Hippocampal formation (tissue), 2 donors: ENCODE measurements around the gene APOM.
A peak's percentile ranks its signal among the peaks of the same experiment; 100 is the strongest.

Source experiments
- DNase-seq, 2 donors: peaks; one replicate each; lab custom pipeline; 2025; lab: John Stamatoyannopoulos, UW

APOM gene

DNA sequence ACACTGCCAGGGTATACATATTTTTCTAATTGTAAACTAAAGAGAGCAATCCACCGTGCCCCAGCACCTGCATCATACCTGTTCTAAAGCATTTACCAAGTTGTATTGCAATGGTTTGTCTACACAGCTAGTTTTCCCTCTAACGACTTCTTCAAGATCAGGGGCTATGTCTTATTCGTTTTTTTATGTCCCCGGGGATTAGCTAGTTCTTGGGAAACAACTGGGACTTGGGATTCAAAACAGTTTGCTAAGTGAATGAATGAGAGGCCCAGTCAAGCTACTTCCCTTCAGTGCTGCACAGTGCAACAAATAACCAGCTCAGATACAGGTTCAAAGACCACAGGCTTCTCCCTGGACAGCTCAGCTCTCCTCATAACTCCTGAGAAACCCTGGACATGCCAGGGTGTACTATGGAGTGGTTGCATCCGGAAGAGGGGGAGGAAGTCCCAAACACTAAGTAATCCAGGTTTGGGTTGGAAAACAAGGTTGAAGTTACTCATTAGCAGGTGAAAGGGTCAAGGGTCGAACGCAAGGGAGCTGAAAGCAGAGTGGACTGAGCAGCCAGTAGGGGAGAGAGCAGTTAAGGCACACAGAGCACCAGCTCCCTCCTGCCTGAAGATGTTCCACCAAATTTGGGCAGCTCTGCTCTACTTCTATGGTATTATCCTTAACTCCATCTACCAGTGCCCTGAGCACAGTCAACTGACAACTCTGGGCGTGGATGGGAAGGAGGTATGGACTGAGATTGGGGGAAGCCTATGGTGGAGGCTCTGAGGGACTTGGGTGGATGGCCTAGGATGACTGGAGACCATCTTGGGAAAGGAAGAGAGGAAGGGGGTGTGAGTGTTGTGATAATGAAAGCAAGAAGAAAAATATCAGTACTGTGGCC is at the start of gene APOM:
APOM (plus strand) TSS at position 546 of the 889 bp plus-strand sequence; CDS start at position 619, 73 bp downstream.
- no peak for DNase-seq

DNA sequence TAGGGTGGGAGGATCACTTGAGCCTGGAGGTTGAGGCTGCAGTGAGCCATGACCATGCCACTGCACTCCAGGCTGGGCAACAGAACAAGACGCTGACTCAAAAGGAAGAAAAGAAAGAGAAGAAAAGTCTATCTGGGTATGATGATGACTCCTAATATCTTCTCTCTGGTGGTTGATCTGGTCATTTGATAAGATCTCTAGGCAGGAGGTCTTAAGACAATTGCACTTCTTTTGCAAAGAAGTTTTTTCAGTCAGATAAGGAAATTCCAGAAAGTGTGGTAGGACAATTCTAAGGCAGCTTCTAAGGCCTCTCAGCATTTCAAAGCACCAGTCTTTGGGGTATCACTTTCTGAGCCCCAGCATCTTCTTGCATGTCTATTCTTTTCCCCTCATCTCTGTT is 48.4 kb upstream of the APOM start:
- DNase-seq: no peak

DNA sequence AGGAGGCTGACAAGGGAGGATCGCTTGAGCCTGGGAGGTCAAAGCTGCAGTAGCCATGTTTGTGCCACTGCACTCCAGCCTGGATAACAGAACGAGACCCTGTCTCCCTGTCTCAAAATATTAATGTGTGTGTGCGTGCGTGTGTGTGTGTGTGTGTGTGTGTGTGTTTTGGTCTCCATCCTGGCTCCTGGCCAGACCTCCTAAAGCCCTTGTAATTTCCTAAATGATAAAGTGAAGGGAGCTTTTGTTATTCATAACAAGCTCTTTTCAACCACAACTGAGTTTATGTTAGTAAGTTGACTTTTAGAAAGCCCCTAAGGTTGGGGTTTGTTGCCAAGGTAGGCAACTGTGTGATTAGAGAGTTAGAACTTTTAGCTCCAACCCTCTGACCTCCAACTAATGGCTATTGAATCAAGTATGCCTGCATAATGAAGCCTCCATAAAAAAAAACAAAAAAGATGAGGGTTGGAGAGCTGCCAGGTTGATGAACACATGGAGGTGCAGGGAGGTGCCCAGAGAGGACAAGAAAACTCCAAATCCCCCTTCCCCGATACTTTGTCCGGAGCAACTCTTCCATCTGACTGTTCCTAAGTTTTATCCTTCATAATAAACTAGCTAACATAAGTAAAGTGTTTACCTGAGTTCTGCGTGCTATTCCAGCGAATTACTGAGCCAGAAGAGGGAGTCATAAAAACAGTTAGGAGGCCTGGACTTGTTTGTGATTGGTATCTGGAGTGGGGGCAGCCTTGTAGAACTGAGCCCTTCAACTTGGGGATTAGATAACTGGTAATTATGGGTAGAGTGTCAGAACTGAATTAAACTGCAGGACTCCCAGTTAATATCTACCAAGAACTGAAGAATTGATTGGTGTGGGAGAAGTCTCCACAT is 45.9 kb upstream of the APOM start:
- no peak for DNase-seq

- DNase-seq: no peak
These were observed 44.7 kb upstream of the APOM start for GRCh38 chr6:31610968-31611367.

DNA sequence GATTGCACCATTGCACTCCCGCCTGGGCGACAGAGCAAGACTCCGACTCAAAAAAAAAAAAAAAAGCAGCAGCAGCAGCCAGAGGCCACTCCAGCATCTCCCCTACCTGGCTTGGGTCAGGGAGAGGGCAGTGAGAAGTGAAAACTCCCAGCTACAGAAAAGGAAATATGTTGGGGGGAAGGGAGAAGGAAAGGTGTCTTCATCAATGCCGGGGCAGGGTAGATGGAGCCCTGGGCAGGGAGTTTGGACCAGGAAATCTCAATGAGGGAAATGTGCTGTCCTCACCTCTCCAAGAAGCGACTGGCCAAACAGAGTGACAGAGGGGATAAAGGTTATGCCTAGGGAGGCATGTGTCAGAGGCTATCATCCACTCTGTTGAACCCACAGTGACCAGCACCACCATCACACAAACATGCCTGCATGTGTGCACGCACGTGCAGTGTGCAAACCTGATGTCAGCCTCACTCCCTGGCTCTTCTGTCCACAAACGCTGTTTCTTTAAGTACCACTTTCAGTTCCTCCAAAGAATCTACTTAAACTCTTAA is 41.5 kb upstream of the APOM start:
- DNase-seq: peak in 1 of 2 donors; percentile 11

DNA sequence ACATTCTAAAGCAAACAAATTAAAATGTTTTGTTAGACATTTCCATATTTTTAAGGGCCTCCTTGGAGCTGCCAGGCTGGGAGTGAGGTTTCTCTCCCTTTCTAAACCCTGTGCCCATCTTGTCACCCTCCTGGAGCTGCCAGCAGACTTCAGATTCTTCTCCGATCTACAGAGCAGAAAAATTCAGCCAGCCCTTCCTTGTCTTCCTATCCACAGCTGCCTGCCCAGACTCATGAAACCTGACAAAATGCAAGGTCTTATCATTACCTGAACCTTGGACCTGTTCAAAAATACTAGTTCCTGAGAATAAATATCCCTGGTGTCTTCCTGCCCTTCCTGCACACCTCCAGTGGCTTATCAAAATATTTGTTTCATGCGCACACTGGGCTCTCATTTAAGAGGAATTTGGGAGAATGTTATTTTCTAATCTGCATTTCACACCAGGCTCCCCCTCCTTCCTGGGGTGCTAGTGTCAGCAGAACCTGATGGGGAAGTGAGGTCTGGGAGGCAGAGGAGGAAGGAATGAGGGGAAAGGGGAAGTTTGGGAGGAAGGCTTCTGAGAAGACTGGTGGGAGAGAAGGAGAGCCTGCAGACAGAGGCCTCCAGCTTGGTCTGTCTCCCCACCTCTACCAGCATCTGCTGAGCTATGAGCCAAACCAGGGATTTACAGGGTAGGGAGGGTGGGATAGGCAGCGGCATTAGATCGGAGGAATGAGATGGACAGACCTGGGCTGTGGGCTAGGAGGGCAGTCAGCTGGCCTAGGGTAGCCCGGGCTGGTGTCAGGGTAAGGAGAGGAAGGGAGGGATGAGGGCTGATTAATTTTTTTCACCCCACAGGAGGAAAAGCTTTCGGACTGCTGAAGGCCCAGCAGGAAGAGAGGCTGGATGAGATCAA is 40.8 kb upstream of the APOM start, which contains the start of gene AIF1:
AIF1 (plus strand) TSS at position 551 of the 895 bp plus-strand sequence; CDS start at position 647, 96 bp downstream.
- DNase-seq: peak in 1 of 2 donors; percentile 29

DNA sequence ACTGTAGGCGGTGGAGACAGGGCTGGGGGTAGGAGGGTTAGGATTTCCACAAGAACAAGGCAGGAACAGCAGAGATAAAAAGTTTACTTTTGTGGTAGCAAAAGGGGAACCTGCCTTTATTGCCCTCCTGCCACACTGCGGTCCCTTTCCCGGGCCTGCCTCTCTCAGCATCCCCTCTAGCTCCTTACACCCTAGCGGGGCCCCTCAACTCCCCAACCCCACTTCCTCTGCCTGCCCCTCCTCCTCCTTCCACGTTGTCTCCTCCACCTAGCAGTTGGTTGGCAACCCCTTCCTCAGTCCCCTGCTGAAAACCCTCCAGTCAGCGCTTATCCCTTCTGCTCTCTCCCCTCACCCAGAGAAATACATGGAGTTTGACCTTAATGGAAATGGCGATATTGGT is 39.9 kb upstream of the APOM start:
- no peak for DNase-seq

- no peak for DNase-seq
These were observed 38.7 kb upstream of the APOM start for GRCh38 chr6:31617010-31617409.

- peak; percentile 97 to 99 for DNase-seq
These were observed 35.7 kb upstream of the APOM start for GRCh38 chr6:31619805-31620585.

- DNase-seq: no peak
These were observed 34.9 kb upstream of the APOM start, which contains the start of gene PRRC2A for GRCh38 chr6:31620586-31621319. Gene PRRC2A, plus strand, starts transcription at chr6:31620715. Its CDS starts 2,075 bp downstream, at chr6:31622790.

- no peak for DNase-seq
These were observed 34.3 kb upstream of the APOM start for GRCh38 chr6:31621320-31621939.

GRCh38 chr6:31621991-31622390 is 33.7 kb upstream of the APOM start:
- no peak for DNase-seq

- DNase-seq: no peak
These were observed 33.0 kb upstream of the APOM start for GRCh38 chr6:31622684-31623091.

GRCh38 chr6:31624070-31624469 is 31.6 kb upstream of the APOM start:
- DNase-seq: no peak

GRCh38 chr6:31626952-31627351 is 28.7 kb upstream of the APOM start:
- no peak for DNase-seq

DNA sequence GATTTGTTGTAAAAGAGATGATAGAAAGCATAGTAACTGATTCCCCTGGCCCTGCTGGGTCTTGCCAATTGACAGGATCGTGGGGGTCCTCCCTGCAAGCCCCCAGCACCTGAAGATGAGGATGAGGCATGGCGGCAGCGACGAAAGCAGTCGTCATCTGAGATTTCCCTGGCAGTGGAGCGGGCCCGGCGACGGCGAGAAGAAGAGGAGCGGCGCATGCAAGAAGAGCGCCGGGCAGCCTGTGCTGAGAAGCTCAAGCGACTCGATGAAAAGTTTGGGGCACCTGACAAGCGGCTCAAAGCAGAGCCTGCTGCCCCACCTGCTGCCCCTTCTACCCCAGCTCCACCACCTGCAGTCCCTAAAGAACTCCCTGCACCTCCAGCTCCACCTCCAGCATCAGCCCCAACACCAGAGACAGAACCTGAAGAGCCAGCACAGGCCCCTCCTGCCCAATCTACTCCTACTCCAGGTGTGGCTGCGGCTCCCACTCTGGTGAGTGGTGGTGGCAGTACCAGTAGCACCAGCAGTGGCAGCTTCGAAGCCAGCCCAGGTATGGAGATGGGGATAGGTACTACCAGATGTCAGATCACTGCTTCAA is 27.9 kb upstream of the APOM start:
- no peak for DNase-seq

GRCh38 chr6:31629014-31629413 is 26.7 kb upstream of the APOM start:
- no peak for DNase-seq

GRCh38 chr6:31630177-31630934 is 25.3 kb upstream of the APOM start:
- no peak for DNase-seq
